CD14-positive monocyte (primary cell): Measurements from ENCODE around the gene TANC2. TPM values are rescaled to one million over a fixed set of nuclear protein-coding genes. Genes with fewer than 3 reads are reported as not detected.

Experiments used
- DNase-seq, 3 donors: peaks; one replicate each; pipeline ENCODE4 v3.0.0-alpha.2; 2011 to 2022
- H2AFZ ChIP-seq: 2 replicates; pipeline ENCODE4 v1.6.0; 2012; ENCODE audit warnings: mild to moderate bottlenecking, low read depth, low read length, inconsistent platforms; ENCODE audit not compliant: insufficient read depth, poor library complexity, severe bottlenecking
- H3K27ac ChIP-seq, 2 donors: 1 replicate in 1 of 2; 2 replicates in 1 of 2; pipeline ENCODE4 v1.5.1; 2012 to 2013; ENCODE audit warnings: low read length in 2 of 2, control low read depth in 1 of 2, inconsistent platforms in 1 of 2, low read depth in 1 of 2, mild to moderate bottlenecking in 1 of 2
- H3K27me3 ChIP-seq, 2 donors: one replicate each; pipeline versions ENCODE4 v1.6.0 to v1.6.1; 2011 to 2013; ENCODE audit warnings: low read length in 2 of 2; ENCODE audit not compliant: control insufficient read depth in 2 of 2, insufficient read depth in 2 of 2
- H3K36me3 ChIP-seq, 2 donors: replicated peaks in 1 of 2; 1 replicate in 1 of 2; 2 replicates in 1 of 2; pipeline versions ENCODE4 v1.5.1 to v1.6.1; 2012 to 2013; ENCODE audit warnings: low read length in 2 of 2, control low read depth in 1 of 2, inconsistent platforms in 1 of 2, mild to moderate bottlenecking in 1 of 2; ENCODE audit not compliant: insufficient read depth in 2 of 2, control insufficient read depth in 1 of 2
- H3K4me1 ChIP-seq, 2 donors: 1 replicate in 1 of 2; 2 replicates in 1 of 2; pipeline versions ENCODE4 v1.5.1 to v1.6.1; 2012 to 2013; ENCODE audit warnings: low read length in 2 of 2, control low read depth in 1 of 2, inconsistent platforms in 1 of 2, mild to moderate bottlenecking in 1 of 2, moderate library complexity in 1 of 2; ENCODE audit not compliant: insufficient read depth in 2 of 2, control insufficient read depth in 1 of 2
- H3K4me2 ChIP-seq: replicated peaks from 2 replicates; pipeline ENCODE3; 2012; ENCODE audit warnings: low read length, moderate library complexity, mild to moderate bottlenecking; ENCODE audit not compliant: poor library complexity, severe bottlenecking; ENCODE audit errors: extremely low read depth
- H3K4me3 ChIP-seq, 3 experiments: fragments of 200-600 bp in 1 of 3; sonication (generic) in 1 of 3; replicated peaks in 1 of 3; 1 replicate in 2 of 3; 2 replicates in 1 of 3; pipeline ENCODE4 v1.5.1; 2011 to 2013; ENCODE audit warnings: low read length in 3 of 3, mild to moderate bottlenecking in 3 of 3, control low read depth in 2 of 3, low read depth in 2 of 3, inconsistent platforms in 1 of 3, moderate library complexity in 1 of 3
- H3K79me2 ChIP-seq: 2 replicates; pipeline ENCODE4 v1.6.0; 2012; ENCODE audit warnings: mild to moderate bottlenecking, control low read depth, inconsistent platforms, low read length, moderate library complexity; ENCODE audit not compliant: insufficient read depth
- H3K9ac ChIP-seq: 2 replicates; pipeline ENCODE4 v1.6.0; 2017; ENCODE audit warnings: low read length, mild to moderate bottlenecking; ENCODE audit not compliant: insufficient read depth, poor library complexity, severe bottlenecking
- H3K9me3 ChIP-seq, 2 donors: replicated peaks in 1 of 2; 1 replicate in 1 of 2; 2 replicates in 1 of 2; pipeline versions ENCODE4 v1.5.1 to v1.6.1; 2012 to 2013; ENCODE audit warnings: low read length in 2 of 2, control low read depth in 1 of 2; ENCODE audit not compliant: control insufficient read depth in 1 of 2, insufficient read depth in 1 of 2
- H4K20me1 ChIP-seq: 2 replicates; pipeline ENCODE4 v1.6.0; 2012; ENCODE audit warnings: mild to moderate bottlenecking, low read length, control low read depth, moderate library complexity; ENCODE audit not compliant: insufficient read depth
- H3K27ac Mint-ChIP-seq, 7 donors: one replicate each; pipeline ENCODE4 v1.8.0; 2020; ENCODE audit warnings: mild to moderate bottlenecking in 7 of 7, mixed read lengths in 7 of 7, moderate library complexity in 6 of 7, inconsistent platforms in 2 of 7
- H3K27me3 Mint-ChIP-seq, 3 donors: one replicate each; pipeline ENCODE4 v1.8.0; 2021 to 2022; ENCODE audit warnings: low read depth in 3 of 3, mild to moderate bottlenecking in 3 of 3, mixed read lengths in 3 of 3, moderate library complexity in 3 of 3, inconsistent platforms in 1 of 3
- H3K36me3 Mint-ChIP-seq, 2 donors: one replicate each; pipeline ENCODE4 v1.8.0; 2020; ENCODE audit warnings: mixed read lengths in 2 of 2, inconsistent platforms in 1 of 2, mild to moderate bottlenecking in 1 of 2
- H3K4me1 Mint-ChIP-seq: one replicate; pipeline ENCODE4 v1.8.0; 2020; ENCODE audit warnings: mild to moderate bottlenecking, mixed read lengths
- H3K4me3 Mint-ChIP-seq, 2 donors: one replicate each; pipeline ENCODE4 v1.8.0; 2020; ENCODE audit warnings: mild to moderate bottlenecking in 2 of 2, mixed read lengths in 2 of 2, moderate library complexity in 1 of 2
- H3K9me3 Mint-ChIP-seq, 7 donors: one replicate each; pipeline ENCODE4 v1.8.0; 2020 to 2022; ENCODE audit warnings: mixed read lengths in 7 of 7, mild to moderate bottlenecking in 6 of 7, moderate library complexity in 6 of 7, inconsistent platforms in 2 of 7
- CTCF ChIP-seq: fragments of 200-600 bp; IDR thresholded peaks from one replicate; pipeline ENCODE4 v1.8.0; 2022; ENCODE audit warnings: antibody characterized with exemption, mild to moderate bottlenecking
- WGBS: methylation state at CpG from one replicate; pipeline ENCODE4 v1.1.5; 2013; ENCODE audit warnings: missing lambda C conversion rate; ENCODE audit not compliant: insufficient coverage; 5-methylcytosine and 5-hydroxymethylcytosine counted together
- intact Hi-C, 2 donors: fragments of 100-400 bp; cut with micrococcal nuclease; formaldehyde crosslinking; loops; one replicate each; pipeline versions ENCODE4 v1.15.0 to v1.15.1; 2023
- polyA plus RNA-seq, 3 donors: library from polyadenylated mRNA; depleted of rRNA in 1 of 3; unstranded in 2 of 3; stranded (reverse) in 1 of 3; fragments of 300-500 nt in 2 of 3; fragments of >200 nt in 1 of 3; fragmentation: Illumina TruSeq in 2 of 3; gene quantifications; 1 replicate in 2 of 3; 2 replicates in 1 of 3; pipeline ENCODE4 v1.2.3, GENCODE V29; 2012 to 2021

TANC2 gene
- polyA plus RNA-seq, 3 donors = 0.27 to 6.5 (median 0.34) TPM

- Histone ChIP-seq H3K4me2 (no peak overlapping the region), H4K20me1 (no peaks in the 10 kb centered on the region), H3K27ac (no peak overlapping the region), H2AFZ (no peak overlapping the region), H3K4me3 (no peak overlapping the region), H3K36me3 (no peaks in the 10 kb centered on the region), H3K27me3 (no peaks in the 10 kb centered on the region), H3K9me3 (peaks cover 5 to 14% of the 10 kb centered on the region in 2 donors), H3K79me2 (peaks cover 15% of the 10 kb centered on the region), H3K4me1 (peaks cover 6 to 11% of the 10 kb centered on the region in 2 donors), H3K9ac (no peak overlapping the region)
- Mint-ChIP-seq H3K9me3 (peaks cover 11 to 20% (median 19%) of the 10 kb centered on the region in 7 donors), H3K4me1 (peaks cover 1% of the 10 kb centered on the region), H3K27ac (no peak overlapping the region), H3K4me3 (no peak overlapping the region), H3K27me3 (no peaks in the 10 kb centered on the region), H3K36me3 (peaks cover 0 to 4% of the 10 kb centered on the region in 2 donors)
- no peak for TF ChIP-seq CTCF
- DNase-seq = no peak
- WGBS = no CpG with 5 or more reads among the region's 1 CpG
- intact Hi-C loops = no loop called here
Measured at GRCh38 chr17:62984801-62985200, 18.8 kb downstream of the TANC2 start.

- Histone ChIP-seq H2AFZ (no peak overlapping the region), H3K36me3 (no peaks in the 10 kb centered on the region), H3K27ac (no peak overlapping the region), H3K4me2 (no peak overlapping the region), H3K27me3 (no peaks in the 10 kb centered on the region), H4K20me1 (no peaks in the 10 kb centered on the region), H3K4me1 (peaks cover 0 to under 1% of the 10 kb centered on the region in 2 donors), H3K9me3 (peaks cover 5 to 14% of the 10 kb centered on the region in 2 donors), H3K79me2 (peaks cover 15% of the 10 kb centered on the region), H3K9ac (no peak overlapping the region), H3K4me3 (no peak overlapping the region)
- Mint-ChIP-seq H3K4me3 (no peak overlapping the region), H3K27me3 (no peaks in the 10 kb centered on the region), H3K27ac (peak overlapping the region in 1 of 7 donors; percentile 9), H3K4me1 (no peaks in the 10 kb centered on the region), H3K36me3 (peaks cover 0 to 4% of the 10 kb centered on the region in 2 donors), H3K9me3 (peaks cover 11 to 20% (median 19%) of the 10 kb centered on the region in 7 donors)
- no peak for TF ChIP-seq CTCF
- 96% methylated on average over 4 of the region's 4 CpGs for WGBS
- intact Hi-C loops = no loop called here
- DNase-seq = no peak
Measured at GRCh38 chr17:62986549-62986948, 20.5 kb downstream of the TANC2 start.
